Stimulated activated CD8-positive, alpha-beta memory T cell treated with anti-CD3 and anti-CD28 coated beads, Interleukin-12 subunit alpha, Interleukin-12 subunit beta, amount 100 ng/mL, for 4 hours (primary cell): ENCODE results near the gene FADS6.

ENCODE experiments used
- DNase-seq: peaks from one replicate; pipeline ENCODE4 v3.0.0-alpha.2; 2020; ENCODE audit warnings: low read depth

FADS6 gene

GRCh38 chr17:74866198-74866835 is 27.1 kb downstream of the FADS6 start:
- no peak for DNase-seq

DNA sequence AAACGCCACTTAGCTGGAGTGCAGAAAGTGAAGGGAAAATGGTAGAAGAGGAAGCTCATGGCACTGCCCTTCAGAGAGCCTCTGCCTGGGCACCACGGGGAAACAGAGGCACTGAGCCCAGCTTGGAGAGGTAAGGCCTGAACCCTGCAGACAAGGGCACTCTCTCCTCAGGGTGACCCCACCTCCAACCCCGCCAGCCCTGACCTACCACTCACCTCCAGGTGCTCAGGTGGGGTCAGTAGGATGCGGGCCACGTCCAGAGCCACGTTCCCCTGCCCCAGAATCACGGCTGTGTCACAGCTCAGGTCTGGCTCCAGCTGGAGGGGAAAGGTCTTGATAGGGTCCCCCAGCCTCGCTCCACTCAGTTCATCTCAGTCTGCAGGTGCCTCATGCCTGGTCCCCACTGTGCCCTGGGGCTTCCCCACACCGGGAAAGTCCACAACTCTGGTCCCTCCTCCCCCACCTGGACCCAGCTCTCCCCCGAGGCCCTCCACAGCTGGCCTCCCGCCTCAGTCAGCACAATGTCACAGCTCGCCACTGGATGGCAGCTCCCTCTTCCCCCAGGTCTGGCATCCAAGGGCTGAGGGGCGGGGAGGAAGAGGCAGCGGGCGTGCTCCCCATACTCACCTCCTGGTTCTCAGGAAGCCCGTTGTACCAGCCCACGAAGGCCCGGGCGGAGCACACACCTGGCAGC is 27.8 kb downstream of the FADS6 start:
- DNase-seq: no peak

DNA sequence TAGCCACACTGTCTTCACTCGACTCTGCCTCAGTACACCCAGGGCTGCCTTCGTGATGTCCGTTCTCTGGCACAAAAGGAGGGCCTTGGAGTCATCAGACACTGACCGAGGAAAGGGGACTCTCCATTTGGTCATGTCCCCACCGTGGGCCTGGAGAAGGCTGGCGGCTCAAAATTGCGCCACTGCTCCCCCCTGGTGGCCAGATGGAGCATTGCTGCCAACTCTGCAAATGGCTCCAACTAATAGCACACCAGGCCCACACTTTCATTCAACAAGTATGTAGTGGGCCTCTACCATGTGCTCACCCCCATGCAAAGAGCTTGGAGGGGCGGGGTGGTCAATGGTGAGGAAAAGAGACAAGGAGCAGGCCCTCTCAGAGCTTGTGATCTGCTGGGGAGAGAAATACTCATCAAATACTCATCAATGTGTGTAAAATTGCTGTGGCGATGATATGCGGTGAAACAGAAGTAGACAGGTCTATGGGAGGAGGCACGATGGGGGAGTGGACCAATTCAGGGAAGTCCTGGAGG is 28.5 kb downstream of the FADS6 start:
- peak; percentile 45 for DNase-seq

GRCh38 chr17:74864297-74864865 is 29.1 kb downstream of the FADS6 start:
- DNase-seq: no peak

GRCh38 chr17:74863420-74864296 is 29.8 kb downstream of the FADS6 start:
- DNase-seq: no peak

- no peak for DNase-seq
These were observed 30.5 kb downstream of the FADS6 start for GRCh38 chr17:74862919-74863318.

DNA sequence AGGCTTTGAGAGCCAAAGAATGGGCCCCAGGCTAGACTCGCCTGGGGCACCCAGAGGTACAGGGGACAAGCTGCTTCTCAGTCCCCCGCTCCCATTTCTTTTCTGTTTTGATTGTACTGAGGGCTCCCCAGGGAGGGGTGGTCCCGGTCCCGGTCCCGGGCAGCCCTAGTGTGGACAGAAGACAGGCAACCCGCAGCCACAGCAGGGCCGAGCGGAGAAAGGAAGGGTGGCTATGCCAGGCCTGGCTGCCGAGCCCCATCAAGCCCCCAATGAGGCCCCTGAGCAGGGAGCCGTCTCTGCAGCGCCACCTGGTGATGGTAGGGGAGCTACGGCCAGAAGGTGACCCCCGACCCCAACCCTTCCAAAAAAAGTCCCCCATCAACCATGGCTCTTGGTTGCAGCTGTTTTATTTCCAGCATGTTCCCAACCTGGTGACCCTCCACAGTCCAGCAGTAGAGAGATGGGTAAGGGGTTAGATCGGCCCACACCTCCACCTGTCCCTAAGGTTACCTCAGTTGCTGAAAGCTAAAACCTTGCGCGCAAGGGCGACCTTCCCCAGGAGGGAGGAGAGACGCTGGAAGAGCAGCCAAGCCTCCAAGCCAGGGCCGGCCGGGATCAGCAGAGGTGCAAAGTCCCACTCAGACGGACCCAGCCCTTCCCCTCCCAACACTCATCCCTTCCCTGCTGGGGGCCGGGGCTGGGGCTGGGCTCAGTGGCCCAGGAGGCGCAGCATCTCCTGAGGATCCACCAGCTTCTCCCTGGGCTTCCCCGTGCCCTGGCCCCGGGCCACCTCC is 31.1 kb downstream of the FADS6 start:
- DNase-seq: peak; percentile 33

DNA sequence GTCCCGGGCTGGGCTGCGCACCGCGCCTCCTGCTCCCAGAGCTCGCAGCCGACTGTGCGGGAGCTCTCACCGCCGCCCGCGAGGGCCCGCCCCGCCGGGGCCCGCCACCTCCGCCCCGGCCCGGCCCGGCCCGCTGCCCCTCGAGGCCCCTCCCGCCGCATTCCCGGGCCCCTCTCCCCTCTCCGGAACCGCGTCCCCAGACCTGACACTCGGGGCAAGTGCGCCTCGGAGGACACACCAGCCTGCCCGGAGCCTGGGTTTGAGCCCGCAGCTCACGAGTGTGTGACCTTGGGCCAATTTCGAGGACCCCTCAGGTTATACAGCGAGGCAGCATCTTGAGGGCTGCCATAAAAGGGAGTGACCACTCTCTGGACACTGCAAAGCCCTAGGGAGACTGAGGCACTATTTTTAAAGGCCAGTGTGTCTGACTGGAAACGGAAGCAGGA is 31.7 kb downstream of the FADS6 start:
- DNase-seq: no peak

GRCh38 chr17:74860872-74861661 is 32.4 kb downstream of the FADS6 start:
- no peak for DNase-seq

DNA sequence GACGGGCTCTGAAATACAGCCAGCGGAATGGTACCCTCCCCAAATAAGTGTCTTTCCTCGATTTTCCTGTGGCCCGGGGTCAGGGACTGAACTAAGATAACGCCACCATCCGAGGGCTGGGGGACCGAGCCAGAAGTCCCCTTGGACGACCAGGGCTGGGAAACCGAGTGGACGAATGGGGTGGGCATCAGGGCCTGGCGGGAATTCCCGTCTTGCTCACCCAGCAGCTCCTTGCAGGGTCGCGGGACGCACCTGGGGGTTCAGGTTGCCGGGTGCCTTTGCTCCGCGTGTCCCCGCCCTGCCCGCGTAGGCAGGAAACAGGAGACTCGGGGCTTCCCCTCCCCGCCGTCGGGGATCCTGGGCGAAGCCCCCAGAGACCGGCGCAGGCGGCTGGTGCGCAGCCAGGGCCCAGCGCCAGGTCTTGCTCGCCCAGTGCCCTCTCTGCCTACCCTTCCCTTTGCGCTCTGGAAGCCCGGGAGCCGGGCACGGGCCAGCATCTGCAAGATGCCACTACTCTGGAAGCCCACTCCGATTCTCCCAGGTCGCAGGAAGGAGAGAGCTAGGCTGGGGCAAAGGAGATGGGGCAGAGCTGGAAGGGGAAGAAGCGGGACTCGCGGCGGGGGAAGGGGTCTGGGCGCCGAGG is 33.1 kb downstream of the FADS6 start:
- no peak for DNase-seq

GRCh38 chr17:74859459-74860228 is 33.8 kb downstream of the FADS6 start, which contains the start of gene GRIN2C:
Gene GRIN2C (minus strand): TSS chr17:74859885. CDS start chr17:74855092, 4,793 bp downstream.
- no peak for DNase-seq

DNA sequence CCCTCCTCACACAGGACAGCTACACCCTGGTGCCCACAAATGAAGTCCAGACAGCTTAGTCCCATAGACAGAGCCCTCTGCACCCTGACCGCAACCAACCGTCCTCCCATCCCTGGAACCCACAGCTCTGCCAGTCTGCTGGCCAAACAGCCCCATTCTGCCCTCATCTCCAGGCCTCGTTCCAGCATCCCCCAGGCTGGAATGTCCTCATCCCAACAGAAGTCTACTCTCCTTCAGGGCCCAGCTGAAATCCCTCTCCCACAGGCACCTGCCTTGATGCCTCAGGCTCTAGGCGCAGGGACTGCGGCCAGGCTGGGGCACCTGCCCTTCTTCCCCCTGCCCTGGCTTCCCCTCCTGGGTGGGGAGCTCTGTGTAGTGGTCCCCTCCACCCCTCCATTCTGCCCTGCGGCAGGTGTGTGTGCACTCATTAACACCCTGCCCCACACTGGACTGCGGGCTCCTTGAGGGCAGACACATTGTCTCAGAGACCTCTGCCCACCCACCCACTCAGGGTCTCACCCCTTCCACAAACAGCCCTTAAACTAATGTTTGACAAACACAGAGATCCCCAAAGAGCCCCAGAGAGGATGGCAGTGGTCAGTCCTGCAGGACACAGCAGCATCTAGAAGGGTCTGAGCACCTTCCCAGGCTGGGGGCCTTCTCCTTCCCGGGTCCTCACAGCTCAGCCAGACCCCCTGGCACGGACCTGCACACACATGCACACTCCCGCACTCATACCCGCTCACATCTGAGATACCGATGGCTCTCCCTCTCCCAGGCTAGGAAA is 34.6 kb downstream of the FADS6 start:
- DNase-seq: no peak

DNA sequence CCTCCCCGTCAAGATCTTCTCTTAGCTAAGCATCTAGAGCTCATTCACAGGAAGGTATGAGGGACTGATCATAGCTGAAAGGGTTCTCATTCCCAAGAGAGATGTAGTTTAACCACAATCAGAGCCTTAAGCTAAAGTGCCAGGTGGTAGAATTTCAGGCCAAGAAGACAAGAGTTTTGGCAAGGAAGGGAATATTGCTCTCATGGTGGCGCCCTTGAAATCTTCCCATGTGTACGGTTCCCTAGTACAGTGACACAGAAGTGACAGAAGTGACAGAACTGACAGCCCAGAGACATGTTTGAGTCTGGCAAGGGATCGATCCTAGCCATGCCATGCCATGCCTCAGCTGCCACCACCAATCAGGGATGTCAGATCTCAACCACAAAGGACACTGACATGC is 36.2 kb downstream of the FADS6 start:
- no peak for DNase-seq

DNA sequence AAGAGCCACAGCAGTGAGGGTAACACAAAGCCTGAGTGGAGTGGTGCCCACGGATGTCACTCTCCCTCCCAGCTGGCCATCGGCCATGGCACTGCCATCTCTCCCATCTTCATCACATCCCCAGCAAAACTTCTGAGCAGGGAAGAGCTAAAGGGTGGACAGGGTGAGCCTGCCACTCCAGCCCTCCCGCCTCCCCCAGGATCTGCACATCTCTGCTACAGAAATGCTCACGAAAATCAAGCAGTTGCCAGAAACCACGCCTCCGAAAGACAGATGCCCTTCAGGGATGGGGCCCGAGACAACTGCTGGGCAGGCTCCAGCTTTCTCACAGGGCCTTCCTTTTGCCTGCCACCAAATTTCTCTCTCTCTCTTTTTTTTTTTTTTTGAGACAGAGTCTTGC is 37.3 kb downstream of the FADS6 start:
- no peak for DNase-seq

GRCh38 chr17:74855323-74855722 is 38.1 kb downstream of the FADS6 start:
- DNase-seq: no peak

- DNase-seq: no peak
These were observed 38.6 kb downstream of the FADS6 start for GRCh38 chr17:74854792-74855191.

DNA sequence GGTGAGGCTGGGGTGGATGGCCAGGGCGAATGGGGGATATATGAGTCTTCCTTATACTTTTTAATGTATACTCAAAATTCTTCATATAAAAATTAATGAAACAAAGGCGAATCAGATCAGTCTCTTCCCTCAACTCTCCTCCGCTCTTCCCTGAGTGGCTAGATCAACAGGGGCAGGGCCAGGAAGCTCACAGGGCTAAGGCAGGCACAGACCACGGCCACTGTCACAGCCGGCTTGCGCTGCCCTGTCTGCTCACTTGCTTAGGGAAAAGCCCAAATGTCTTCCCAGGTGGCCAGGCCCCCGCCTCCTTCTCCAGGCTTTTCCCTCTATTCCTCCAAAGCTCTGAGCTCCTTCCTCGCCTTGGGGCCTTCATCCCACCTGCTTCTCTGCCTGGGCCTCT is 39.8 kb downstream of the FADS6 start:
- no peak for DNase-seq

DNA sequence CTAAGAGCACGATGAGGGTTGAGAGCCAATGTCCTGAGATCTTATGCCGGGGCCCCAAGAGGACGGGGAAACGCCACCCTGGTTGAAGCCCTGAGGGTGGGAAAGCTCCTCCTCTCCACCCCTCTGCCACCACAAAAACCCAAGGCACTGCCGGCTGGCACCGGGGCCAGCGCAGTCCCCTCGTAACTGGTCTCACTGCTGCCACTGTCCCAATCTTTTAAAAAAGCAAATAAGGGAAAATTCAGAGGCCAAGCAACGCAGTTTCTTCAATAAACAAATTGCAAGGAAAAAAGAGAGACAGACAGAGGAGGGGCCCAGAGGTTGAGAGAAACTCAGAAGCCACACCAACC is 40.4 kb downstream of the FADS6 start:
- no peak for DNase-seq
